ENCODE results near the gene ABHD1.

- TF ChIP-seq CTCF (IDR thresholded peaks at IDR 0.05) (no peak), POLR2A (IDR thresholded peaks at IDR 0.05) (no peak), POLR2AphosphoS5 (IDR thresholded peaks at IDR 0.05) (no peak)
Measured at GRCh38 chr2:27160191-27160590, 36.6 kb downstream of the ABHD1 start.

All from breast epithelium (tissue), 3 donors.